ENCODE results near the gene ACSS2.

Gene ACSS2

DNA sequence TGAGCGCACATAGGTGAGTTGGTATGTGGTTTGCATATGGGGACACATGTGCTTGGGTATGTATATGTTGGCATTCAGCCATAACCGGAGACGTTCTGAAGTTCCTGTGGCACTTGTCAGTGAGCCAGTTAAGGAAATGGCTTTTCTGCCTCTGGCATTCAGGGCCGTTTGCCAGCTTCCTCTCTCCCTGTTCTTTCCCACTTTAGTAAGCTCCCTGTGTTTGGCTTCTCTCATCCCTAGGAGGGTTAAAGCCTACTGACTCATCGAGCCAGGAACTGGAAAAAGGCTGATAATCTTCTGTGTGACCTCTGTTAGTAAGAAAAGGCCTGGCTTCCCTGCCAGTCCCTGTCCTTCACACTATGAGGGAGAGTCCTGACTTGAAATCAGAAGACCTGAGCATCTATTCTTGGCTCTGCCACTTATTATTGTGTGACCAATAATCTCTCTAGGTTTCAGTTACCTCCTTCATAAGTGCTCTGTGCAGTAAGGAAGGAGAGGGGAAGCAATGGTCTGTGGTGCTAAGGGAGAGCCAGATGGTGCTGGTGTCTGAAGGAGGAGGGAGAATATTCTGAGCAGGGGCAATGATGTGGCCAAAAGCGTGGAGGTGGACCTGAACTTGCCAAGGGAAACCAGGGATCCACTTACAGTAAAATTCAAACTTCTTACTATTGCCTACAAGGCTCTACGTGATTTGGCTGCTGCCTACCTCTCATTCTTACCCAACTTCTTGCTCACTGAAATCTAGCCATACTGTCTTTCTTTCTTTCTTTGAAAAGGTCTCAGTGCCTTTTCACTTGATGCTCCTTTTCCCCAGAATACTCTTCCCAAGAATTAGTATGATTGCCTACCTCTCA lies 31.4 kb downstream of the ACSS2 start:
- no peak overlapping the region for H3K27ac ChIP-seq
- no peaks in the 10 kb centered on the region for H3K27me3 ChIP-seq
- H3K36me3 ChIP-seq: no peaks in the 10 kb centered on the region

DNA sequence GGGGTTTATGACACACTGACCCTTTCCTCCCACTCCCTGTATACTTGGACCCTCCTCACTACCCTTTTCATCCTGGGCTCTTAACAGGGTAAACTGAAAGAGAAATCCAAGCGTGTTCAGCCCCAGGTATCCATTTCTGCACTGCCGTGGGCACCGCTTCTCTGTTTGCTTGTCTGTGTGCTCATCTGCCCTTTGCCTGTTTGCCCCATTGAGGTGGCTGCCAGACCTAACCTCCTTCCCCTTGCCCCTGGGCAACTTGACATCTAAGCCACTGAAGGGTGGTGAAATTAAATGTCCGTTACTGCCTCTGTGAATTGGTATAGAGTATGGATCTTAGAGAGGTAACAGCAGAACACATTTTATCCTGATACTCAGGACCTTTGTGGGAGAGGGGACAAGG lies 38.7 kb downstream of the ACSS2 start:
- H3K4me1 ChIP-seq (ENCODE audit: control insufficient read depth in 1 of 2, insufficient read depth in 1 of 2, low read depth in 1 of 2, low read length in 1 of 2): no peaks in the 10 kb centered on the region
- H3K36me3 ChIP-seq: peaks cover 33% of the 10 kb centered on the region
- no peaks in the 10 kb centered on the region for H3K27me3 ChIP-seq
- H3K27ac ChIP-seq: no peak overlapping the region
- H3K4me3 ChIP-seq (ENCODE audit: low read depth in 1 of 2, low read length in 1 of 2): no peak overlapping the region
- TF ChIP-seq, protein P1, sequence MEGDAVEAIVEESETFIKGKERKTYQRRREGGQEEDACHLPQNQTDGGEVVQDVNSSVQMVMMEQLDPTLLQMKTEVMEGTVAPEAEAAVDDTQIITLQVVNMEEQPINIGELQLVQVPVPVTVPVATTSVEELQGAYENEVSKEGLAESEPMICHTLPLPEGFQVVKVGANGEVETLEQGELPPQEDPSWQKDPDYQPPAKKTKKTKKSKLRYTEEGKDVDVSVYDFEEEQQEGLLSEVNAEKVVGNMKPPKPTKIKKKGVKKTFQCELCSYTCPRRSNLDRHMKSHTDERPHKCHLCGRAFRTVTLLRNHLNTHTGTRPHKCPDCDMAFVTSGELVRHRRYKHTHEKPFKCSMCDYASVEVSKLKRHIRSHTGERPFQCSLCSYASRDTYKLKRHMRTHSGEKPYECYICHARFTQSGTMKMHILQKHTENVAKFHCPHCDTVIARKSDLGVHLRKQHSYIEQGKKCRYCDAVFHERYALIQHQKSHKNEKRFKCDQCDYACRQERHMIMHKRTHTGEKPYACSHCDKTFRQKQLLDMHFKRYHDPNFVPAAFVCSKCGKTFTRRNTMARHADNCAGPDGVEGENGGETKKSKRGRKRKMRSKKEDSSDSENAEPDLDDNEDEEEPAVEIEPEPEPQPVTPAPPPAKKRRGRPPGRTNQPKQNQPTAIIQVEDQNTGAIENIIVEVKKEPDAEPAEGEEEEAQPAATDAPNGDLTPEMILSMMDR (IDR thresholded peaks at IDR 0.05): no peak
- H3K9me3 ChIP-seq: no peaks in the 10 kb centered on the region

More for the DNA sequence above, 31.4 kb downstream of the ACSS2 start:
- TF ChIP-seq, protein P1 (IDR thresholded peaks at IDR 0.05): no peak
- Histone ChIP-seq H3K9me3 (no peaks in the 10 kb centered on the region), H3K4me1 (ENCODE audit: control insufficient read depth in 1 of 2, insufficient read depth in 1 of 2, low read depth in 1 of 2, low read length in 1 of 2) (peaks cover 0 to 6% of the 10 kb centered on the region in 2 experiments), H3K4me3 (ENCODE audit: low read depth in 1 of 2, low read length in 1 of 2) (no peak overlapping the region)

GRCh38 chr20:34915749-34916455 lies 39.5 kb downstream of the ACSS2 start:
- H3K27ac ChIP-seq: no peak overlapping the region
- no peaks in the 10 kb centered on the region for H3K27me3 ChIP-seq
- no peaks in the 10 kb centered on the region for H3K9me3 ChIP-seq
- TF ChIP-seq, protein P1 (IDR thresholded peaks at IDR 0.05): no peak
- H3K4me3 ChIP-seq (ENCODE audit: low read depth in 1 of 2, low read length in 1 of 2): no peak overlapping the region
- peaks cover 41% of the 10 kb centered on the region for H3K36me3 ChIP-seq
- no peaks in the 10 kb centered on the region for H3K4me1 ChIP-seq (ENCODE audit: control insufficient read depth in 1 of 2, insufficient read depth in 1 of 2, low read depth in 1 of 2, low read length in 1 of 2)

- Histone ChIP-seq H3K9me3 (no peaks in the 10 kb centered on the region), H3K4me3 (ENCODE audit: low read depth in 1 of 2, low read length in 1 of 2) (no peak overlapping the region), H3K27ac (no peak overlapping the region), H3K4me1 (ENCODE audit: control insufficient read depth in 1 of 2, insufficient read depth in 1 of 2, low read depth in 1 of 2, low read length in 1 of 2) (no peaks in the 10 kb centered on the region), H3K36me3 (peaks cover 51% of the 10 kb centered on the region), H3K27me3 (no peaks in the 10 kb centered on the region)
- TF ChIP-seq, protein P1 (IDR thresholded peaks at IDR 0.05): no peak
These were observed 40.5 kb downstream of the ACSS2 start for GRCh38 chr20:34916774-34917354.

GRCh38 chr20:34920055-34920454 lies 43.6 kb downstream of the ACSS2 start:
- H3K27me3 ChIP-seq: no peaks in the 10 kb centered on the region
- no peak overlapping the region for H3K4me3 ChIP-seq (ENCODE audit: low read depth in 1 of 2, low read length in 1 of 2)
- TF ChIP-seq, protein P1 (IDR thresholded peaks at IDR 0.05): no peak
- H3K4me1 ChIP-seq (ENCODE audit: control insufficient read depth in 1 of 2, insufficient read depth in 1 of 2, low read depth in 1 of 2, low read length in 1 of 2): no peaks in the 10 kb centered on the region
- no peak overlapping the region for H3K27ac ChIP-seq
- no peaks in the 10 kb centered on the region for H3K9me3 ChIP-seq
- H3K36me3 ChIP-seq: peaks cover 70% of the 10 kb centered on the region

Measured in neutrophil (primary cell).